Vagina (tissue), 2 donors: Measurements from ENCODE around the gene HOXD12.

ENCODE experiments used
- CTCF ChIP-seq, 3 experiments: fragments of 450-650 bp in 2 of 3; fragments of 200-600 bp in 1 of 3; sonication (generic) in 1 of 3; IDR thresholded peaks; one replicate each; pipeline ENCODE4 v1.5.1; 2017 to 2019; ENCODE audit warnings: antibody characterized with exemption in 3 of 3, mild to moderate bottlenecking in 2 of 3, moderate library complexity in 2 of 3
- POLR2A ChIP-seq, 2 donors: fragments of 450-650 bp; IDR thresholded peaks; one replicate each; pipeline ENCODE4 v1.6.1; 2017; ENCODE audit warnings: antibody characterized with exemption in 2 of 2, mild to moderate bottlenecking in 2 of 2, moderate library complexity in 2 of 2
- POLR2AphosphoS5 ChIP-seq, 2 donors: sonication (generic); formaldehyde crosslinking; IDR thresholded peaks; one replicate each; pipeline ENCODE4 v1.9.0; 2017; ENCODE audit warnings: antibody characterized with exemption in 2 of 2, mild to moderate bottlenecking in 2 of 2, low read depth in 1 of 2; ENCODE audit not compliant: insufficient read depth in 1 of 2

GRCh38 chr2:176072951-176073904 lies 26.4 kb upstream of the HOXD12 start:
- no peak for TF ChIP-seq POLR2AphosphoS5 (IDR thresholded peaks at IDR 0.05; ENCODE audit: insufficient read depth in 1 of 2, low read depth in 1 of 2)
- no peak for TF ChIP-seq CTCF (IDR thresholded peaks at IDR 0.05)
- TF ChIP-seq POLR2A (IDR thresholded peaks at IDR 0.05), result no peak
